B cell (primary cell): ENCODE results near the gene BCL2L1. TPM values are rescaled to one million over a fixed set of nuclear protein-coding genes. Genes with fewer than 3 reads are reported as not detected.
A peak's percentile ranks its signal among the peaks of the same experiment; 100 is the strongest.

Experiments
- ATAC-seq: fragments of 200-7000 bp; cut with Tn5 transposase; one replicate; pipeline ENCODE4 v1.10.0; 2021; ENCODE audit warnings: low read depth, mild to moderate bottlenecking, moderate number of reproducible peaks, moderate library complexity
- CTCF ChIA-PET: fragments of 350-600 bp; sonication (Branson Sonifier 250); formaldehyde crosslinking; loops from one replicate; lab custom pipeline; 2021; ENCODE audit warnings: antibody characterized with exemption, inconsistent platforms; lab: Charles Lee
- POLR2A ChIA-PET: fragments of 350-600 bp; sonication (Branson Sonifier 250); formaldehyde crosslinking; loops from one replicate; lab custom pipeline; 2021; ENCODE audit warnings: antibody characterized with exemption; lab: Charles Lee
- DNase-seq: peaks from one replicate; pipeline ENCODE4 v3.0.0; 2013
- H2AFZ ChIP-seq: 2 replicates; pipeline ENCODE4 v1.6.1; 2012; ENCODE audit warnings: mild to moderate bottlenecking, low read depth, low read length; ENCODE audit not compliant: insufficient read depth, poor library complexity, severe bottlenecking
- H3K27ac ChIP-seq, 2 donors: 1 replicate in 1 of 2; 2 replicates in 1 of 2; pipeline ENCODE4 v1.5.1; 2012 to 2013; ENCODE audit warnings: low read length in 2 of 2, mild to moderate bottlenecking in 2 of 2, moderate library complexity in 1 of 2
- H3K27me3 ChIP-seq, 4 experiments: fragments of 200-600 bp in 1 of 4; sonication (generic) in 1 of 4; replicated peaks in 1 of 4; 1 replicate in 2 of 4; 2 replicates in 2 of 4; pipeline versions ENCODE4 v1.6.1 to v1.7.0; 2013 to 2016; ENCODE audit warnings: low read length in 3 of 4, mild to moderate bottlenecking in 2 of 4, mixed read lengths in 1 of 4, moderate library complexity in 1 of 4; ENCODE audit not compliant: insufficient read depth in 4 of 4, control insufficient read depth in 3 of 4; ENCODE audit errors: control extremely low read depth in 1 of 4
- H3K36me3 ChIP-seq, 2 experiments: replicated peaks in 1 of 2; 1 replicate in 1 of 2; 2 replicates in 1 of 2; pipeline versions ENCODE4 v1.6.1 to v1.7.1; 2013; ENCODE audit warnings: low read length in 1 of 2; ENCODE audit not compliant: insufficient read depth in 2 of 2, control insufficient read depth in 1 of 2; ENCODE audit errors: control extremely low read depth in 1 of 2, extremely low read depth in 1 of 2
- H3K4me1 ChIP-seq, 2 donors: fragments of 200-600 bp in 1 of 2; sonication (generic) in 1 of 2; 1 replicate in 1 of 2; 2 replicates in 1 of 2; pipeline versions ENCODE4 v1.5.1 to v1.6.1; 2013 to 2017; ENCODE audit warnings: low read length in 2 of 2; ENCODE audit not compliant: control insufficient read depth in 2 of 2, insufficient read depth in 2 of 2
- H3K4me2 ChIP-seq: replicated peaks from 2 replicates; pipeline ENCODE3; 2012; ENCODE audit warnings: mild to moderate bottlenecking, low read depth, low read length; ENCODE audit not compliant: poor library complexity, severe bottlenecking
- H3K4me3 ChIP-seq, 5 experiments: fragments of 200-600 bp in 1 of 5; sonication (generic) in 1 of 5; 1 replicate in 3 of 5; 2 replicates in 2 of 5; pipeline versions ENCODE4 v1.5.1 to v1.7.0; 2011 to 2016; ENCODE audit warnings: low read length in 4 of 5, mild to moderate bottlenecking in 4 of 5, low read depth in 2 of 5, control low read depth in 1 of 5, moderate library complexity in 1 of 5; ENCODE audit not compliant: insufficient read depth in 1 of 5; ENCODE audit errors: control extremely low read depth in 1 of 5, extremely low read depth in 1 of 5
- H3K79me2 ChIP-seq: fragments of 200-600 bp; sonication (generic); one replicate; pipeline ENCODE4 v1.6.0; 2016; ENCODE audit warnings: low read length; ENCODE audit not compliant: control insufficient read depth, insufficient read depth
- H3K9ac ChIP-seq: fragments of 200-600 bp; sonication (generic); 2 replicates; pipeline ENCODE4 v1.6.1; 2017; ENCODE audit warnings: mild to moderate bottlenecking, low read length, moderate library complexity
- H3K9me3 ChIP-seq, 3 donors: one replicate each; pipeline versions ENCODE4 v1.6.1 to v1.7.1; 2013; ENCODE audit warnings: low read length in 2 of 3; ENCODE audit not compliant: control insufficient read depth in 2 of 3, insufficient read depth in 1 of 3; ENCODE audit errors: control extremely low read depth in 1 of 3
- H4K20me1 ChIP-seq: 2 replicates; pipeline ENCODE4 v1.6.0; 2012; ENCODE audit warnings: mild to moderate bottlenecking, low read length; ENCODE audit not compliant: insufficient read depth, control insufficient read depth, poor library complexity, severe bottlenecking
- H3K27ac Mint-ChIP-seq: one replicate; pipeline ENCODE4 v1.8.0; 2021; ENCODE audit warnings: mixed read lengths
- H3K27me3 Mint-ChIP-seq: one replicate; pipeline ENCODE4 v1.8.0; 2021; ENCODE audit warnings: mixed read lengths
- H3K4me1 Mint-ChIP-seq: one replicate; pipeline ENCODE4 v1.8.0; 2021; ENCODE audit warnings: mixed read lengths
- H3K4me3 Mint-ChIP-seq: one replicate; pipeline ENCODE4 v1.8.0; 2021; ENCODE audit warnings: mixed read lengths
- H3K9me3 Mint-ChIP-seq: one replicate; pipeline ENCODE4 v1.8.0; 2022; ENCODE audit warnings: mixed read lengths; ENCODE audit not compliant: insufficient read depth
- CTCF ChIP-seq: fragments of 200-600 bp; IDR thresholded peaks from one replicate; pipeline ENCODE4 v1.8.0; 2022; ENCODE audit warnings: antibody characterized with exemption, mild to moderate bottlenecking
- EZH2 ChIP-seq: IDR thresholded peaks from 2 replicates; pipeline ENCODE4 v1.6.1; 2012; ENCODE audit warnings: borderline replicate concordance, low read depth, mild to moderate bottlenecking, moderate library complexity, low read length; ENCODE audit not compliant: insufficient read depth, poor library complexity, severe bottlenecking
- WGBS: methylation state at CpG from one replicate; pipeline ENCODE4 v1.1.5; 2013; ENCODE audit warnings: missing lambda C conversion rate; ENCODE audit not compliant: insufficient coverage; 5-methylcytosine and 5-hydroxymethylcytosine counted together
- intact Hi-C: fragments of 100-400 bp; cut with micrococcal nuclease; formaldehyde crosslinking; loops from one replicate; pipeline ENCODE4 v1.10.0; 2022
- polyA plus RNA-seq: library from polyadenylated mRNA; depleted of rRNA; stranded (reverse); fragments of >200 nt; gene quantifications from 2 replicates; pipeline ENCODE4 v1.2.3, GENCODE V29; 2012
- total RNA-seq, 2 donors: library from RNA; stranded (reverse); fragments of 120-200 nt in 1 of 2; gene quantifications; 1 replicate in 1 of 2; 2 replicates in 1 of 2; pipeline versions ENCODE4 v1.2.3 to v1.2.4, GENCODE V29; 2013 to 2022

Gene BCL2L1
- total and polyA plus RNA-seq, 2 donors (not counting 1 experiment from before 2014, with no cell fraction given), result 10.1 to 33.0 TPM

- no peaks in the 10 kb centered on the region for H3K9me3 ChIP-seq
- Mint-ChIP-seq H3K4me3 (no peak overlapping the region), H3K9me3 (no peaks in the 10 kb centered on the region), H3K4me1 (peaks cover 43% of the 10 kb centered on the region), H3K27ac (peak overlapping the region; percentile 46), H3K27me3 (no peaks in the 10 kb centered on the region)
- H3K27ac ChIP-seq, result no peak overlapping the region
- H3K4me2 ChIP-seq, result no peak overlapping the region
- ATAC-seq, result no peak
- H3K4me3 ChIP-seq, result no peak overlapping the region
- ChIA-PET CTCF (interaction anchor here (2.3 to 3.6 kb wide), 2 partner anchors 10 to 34 kb away, joined by 6 to 18 read pairs; no protein-coding TSS in a partner anchor), POLR2A (no interaction called here)
- peaks cover 7 to 12% of the 10 kb centered on the region in 2 experiments for H3K36me3 ChIP-seq
- peaks cover 33% of the 10 kb centered on the region for H3K79me2 ChIP-seq
- H3K4me1 ChIP-seq, result peaks cover 18 to 33% of the 10 kb centered on the region in 2 donors
- H2AFZ ChIP-seq, result no peak overlapping the region
- 94% methylated on average over 4 of the region's 5 CpGs for WGBS
- H4K20me1 ChIP-seq, result no peaks in the 10 kb centered on the region
- TF ChIP-seq CTCF (no peak), EZH2 (no peak)
- H3K9ac ChIP-seq, result no peak overlapping the region
- intact Hi-C loops, result no loop called here
- no peak for DNase-seq
- H3K27me3 ChIP-seq, result no peaks in the 10 kb centered on the region
Measured at GRCh38 chr20:31694842-31695593, 27.6 kb downstream of the BCL2L1 start.

- Mint-ChIP-seq H3K9me3 (no peaks in the 10 kb centered on the region), H3K27ac (no peak overlapping the region), H3K4me1 (peaks cover 34% of the 10 kb centered on the region), H3K27me3 (no peaks in the 10 kb centered on the region), H3K4me3 (no peak overlapping the region)
- ChIA-PET CTCF (interaction anchor here (2.3 to 3.6 kb wide), 2 partner anchors 9 to 33 kb away, joined by 6 to 18 read pairs; no protein-coding TSS in a partner anchor), POLR2A (no interaction called here)
- no peak overlapping the region for H2AFZ ChIP-seq
- peaks cover 12 to 28% of the 10 kb centered on the region in 2 donors for H3K4me1 ChIP-seq
- no peaks in the 10 kb centered on the region for H3K27me3 ChIP-seq
- intact Hi-C loops, result no loop called here
- H3K9me3 ChIP-seq, result no peaks in the 10 kb centered on the region
- no peak overlapping the region for H3K9ac ChIP-seq
- H3K4me3 ChIP-seq, result no peak overlapping the region
- DNase-seq (no peak), ATAC-seq (no peak)
- WGBS, result 68% methylated on average over 3 of the region's 4 CpGs
- H3K4me2 ChIP-seq, result no peak overlapping the region
- no peak overlapping the region for H3K27ac ChIP-seq
- peaks cover 39% of the 10 kb centered on the region for H3K79me2 ChIP-seq
- TF ChIP-seq EZH2, result no peak
- TF ChIP-seq CTCF, result no peak
- no peaks in the 10 kb centered on the region for H4K20me1 ChIP-seq
- peaks cover 7 to 12% of the 10 kb centered on the region in 2 experiments for H3K36me3 ChIP-seq
Measured at GRCh38 chr20:31693987-31694661, 28.5 kb downstream of the BCL2L1 start.
